ENCODE measurements around the gene FAM3A.

- TF ChIP-seq CTCF (IDR thresholded peaks at IDR 0.05; ENCODE audit: control extremely low read depth in 1 of 3, insufficient read depth in 1 of 3, low read depth in 1 of 3, low read length in 3 of 3) (no peak), EP300 (IDR thresholded peaks at IDR 0.05; ENCODE audit: borderline replicate concordance in 1 of 2, low read depth in 2 of 2, low read length in 2 of 2) (no peak), POLR2A (IDR thresholded peaks at IDR 0.05; ENCODE audit: control extremely low read depth in 1 of 2, low read depth in 2 of 2, low read length in 2 of 2) (peak in 1 of 2 experiments; percentile 74; a peak in 2 of 3 replicates), KDM4A (IDR thresholded peaks at IDR 0.05; ENCODE audit: low read depth, low read length, severe bottlenecking) (no peak), PHF8 (conservative IDR thresholded peaks at IDR 0.05; ENCODE audit: low read depth, low read length) (peak; percentile 69; the same call in 1 of the 2 replicates), TAF1 (IDR thresholded peaks at IDR 0.05; ENCODE audit: low read depth, low read length) (peak; percentile 48), POLR2AphosphoS5 (IDR thresholded peaks at IDR 0.05; ENCODE audit: low read depth, low read length) (peak; percentile 58; the same call in 1 of the 2 replicates), HDAC2 (IDR thresholded peaks at IDR 0.05; ENCODE audit: borderline replicate concordance in 1 of 2, low read depth in 2 of 2, low read length in 2 of 2) (no peak), CTBP2 (IDR thresholded peaks at IDR 0.05; ENCODE audit: borderline replicate concordance, insufficient read depth, insufficient read length, low read length) (no peak), CREB1 (IDR thresholded peaks at IDR 0.05) (no peak; the same call in 1 of the 2 replicates), MAFK (IDR thresholded peaks at IDR 0.05; ENCODE audit: low read depth, low read length) (no peak), ZNF274 (IDR thresholded peaks at IDR 0.05; ENCODE audit: borderline replicate concordance, extremely low read depth, low read length) (no peak), CBX5 (IDR thresholded peaks at IDR 0.05; ENCODE audit: low read depth, low read length) (no peak), GABPA (IDR thresholded peaks at IDR 0.05; ENCODE audit: borderline replicate concordance, insufficient read depth, low read length) (no peak)
These were observed 30.6 kb upstream of the FAM3A start, which contains the start of gene G6PD for GRCh38 chrX:154546354-154547244.

Measured in H1 (cell line).